NCI-H226 (cell line): ENCODE data around the gene PTPRC.
A peak's percentile ranks its signal among the peaks of the same experiment; 100 is the strongest.

ENCODE experiments used
- DNase-seq: peaks from one replicate; pipeline ENCODE4 v3.0.0-alpha.2; 2015

PTPRC gene

GRCh38 chr1:198678301-198678836 is 39.5 kb downstream of the PTPRC start:
- DNase-seq, result no peak

- no peak for DNase-seq
Measured at GRCh38 chr1:198678901-198679329, 40.1 kb downstream of the PTPRC start.

- no peak for DNase-seq
Measured at GRCh38 chr1:198679535-198680173, 40.8 kb downstream of the PTPRC start.

DNA sequence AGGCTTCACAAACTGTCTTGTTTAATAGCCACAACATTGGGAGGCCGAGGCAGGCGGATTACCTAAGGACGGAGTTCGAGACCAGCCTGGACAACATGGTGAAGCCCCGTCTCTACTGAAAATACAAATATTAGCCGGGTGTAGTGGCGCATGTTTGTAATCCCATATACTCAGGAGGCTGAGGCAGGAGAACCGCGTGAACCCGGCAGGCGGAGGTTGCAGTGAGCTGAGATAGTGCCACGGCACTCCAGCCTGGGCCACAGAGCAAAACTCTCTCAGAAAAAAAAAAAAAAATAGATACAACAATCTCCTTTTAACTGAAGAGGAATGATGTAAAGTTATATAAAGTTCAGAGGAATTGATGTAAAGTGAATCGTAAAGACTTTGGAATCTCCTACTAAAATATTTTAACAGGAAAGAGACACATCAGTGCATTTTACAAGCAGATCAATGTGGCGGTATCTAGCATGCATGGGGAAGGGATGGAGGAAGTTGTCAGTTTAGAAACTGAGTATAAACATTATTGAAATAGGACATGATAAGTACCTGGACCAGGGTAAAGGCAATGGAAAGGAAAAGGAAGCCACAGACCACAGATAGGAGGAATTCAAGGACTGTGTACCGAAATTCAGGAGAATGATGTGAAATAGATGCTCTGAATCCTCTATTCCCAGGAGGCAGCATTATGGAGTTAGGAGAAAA is 41.5 kb downstream of the PTPRC start:
- DNase-seq, result no peak

- DNase-seq, result no peak
Measured at GRCh38 chr1:198681252-198681651, 42.4 kb downstream of the PTPRC start.

GRCh38 chr1:198681831-198682759 is 43.3 kb downstream of the PTPRC start:
- DNase-seq, result peak; percentile 95

GRCh38 chr1:198682850-198683249 is 44.0 kb downstream of the PTPRC start:
- no peak for DNase-seq

GRCh38 chr1:198683449-198683848 is 44.6 kb downstream of the PTPRC start:
- DNase-seq, result no peak

- DNase-seq, result no peak
Measured at GRCh38 chr1:198686069-198686728, 47.4 kb downstream of the PTPRC start.

DNA sequence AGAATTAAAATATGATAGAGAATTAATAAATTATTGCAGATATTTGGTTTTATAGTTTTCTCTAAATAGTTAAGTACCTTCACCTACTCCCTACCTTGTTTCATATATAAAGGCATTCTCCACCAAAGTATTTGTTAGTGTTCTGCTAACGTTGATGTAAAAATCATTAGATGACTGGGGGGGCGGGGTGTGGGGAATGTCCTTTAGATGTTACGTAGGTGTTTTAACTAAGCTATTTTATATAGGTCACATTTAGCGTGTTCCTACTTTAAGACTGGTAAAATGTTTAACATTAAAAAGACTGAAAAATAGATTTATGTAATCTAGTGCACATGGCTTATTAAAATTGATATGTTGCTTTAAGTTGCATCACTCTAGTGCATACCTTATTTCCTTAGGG is 48.6 kb downstream of the PTPRC start:
- no peak for DNase-seq

GRCh38 chr1:198691063-198691462 is 52.2 kb downstream of the PTPRC start:
- DNase-seq, result no peak

GRCh38 chr1:198693321-198693720 is 54.5 kb downstream of the PTPRC start:
- no peak for DNase-seq

DNA sequence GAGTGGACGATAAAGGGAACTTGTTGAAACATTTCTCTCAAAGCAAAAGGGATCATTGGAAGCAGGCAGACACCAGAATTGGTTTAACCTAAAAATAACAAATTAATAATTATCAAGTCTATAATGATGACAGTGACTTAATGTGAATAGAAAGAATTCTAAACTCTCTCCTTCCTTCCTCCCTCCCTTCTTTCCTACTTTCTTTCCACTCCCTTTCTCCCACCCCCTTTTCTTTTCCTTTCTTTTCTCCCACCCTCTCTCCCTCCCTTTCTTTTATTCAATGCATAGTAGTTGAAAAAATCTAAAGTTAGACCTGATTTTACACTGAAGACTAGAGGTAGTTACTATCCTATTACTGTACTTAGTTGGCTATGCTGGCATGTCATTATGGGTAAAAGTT is 55.7 kb downstream of the PTPRC start:
- no peak for DNase-seq

DNA sequence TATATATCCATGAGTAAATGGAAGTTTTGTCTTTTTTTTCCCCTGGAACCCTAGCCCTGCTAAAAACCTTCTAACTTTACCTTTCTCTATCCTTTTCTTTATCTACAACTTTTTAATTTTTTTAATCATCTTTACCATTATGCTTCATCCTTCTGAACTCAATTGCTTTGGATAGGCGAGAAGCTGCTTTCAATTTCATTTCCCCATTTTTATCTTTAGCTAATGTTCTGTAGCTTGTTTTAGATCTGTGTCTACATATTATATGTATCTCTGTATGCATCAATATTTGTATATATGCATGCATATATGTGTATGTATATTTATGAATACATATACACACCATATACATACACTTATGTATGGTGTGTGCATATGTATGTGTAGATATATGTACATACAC is 57.4 kb downstream of the PTPRC start:
- no peak for DNase-seq

DNA sequence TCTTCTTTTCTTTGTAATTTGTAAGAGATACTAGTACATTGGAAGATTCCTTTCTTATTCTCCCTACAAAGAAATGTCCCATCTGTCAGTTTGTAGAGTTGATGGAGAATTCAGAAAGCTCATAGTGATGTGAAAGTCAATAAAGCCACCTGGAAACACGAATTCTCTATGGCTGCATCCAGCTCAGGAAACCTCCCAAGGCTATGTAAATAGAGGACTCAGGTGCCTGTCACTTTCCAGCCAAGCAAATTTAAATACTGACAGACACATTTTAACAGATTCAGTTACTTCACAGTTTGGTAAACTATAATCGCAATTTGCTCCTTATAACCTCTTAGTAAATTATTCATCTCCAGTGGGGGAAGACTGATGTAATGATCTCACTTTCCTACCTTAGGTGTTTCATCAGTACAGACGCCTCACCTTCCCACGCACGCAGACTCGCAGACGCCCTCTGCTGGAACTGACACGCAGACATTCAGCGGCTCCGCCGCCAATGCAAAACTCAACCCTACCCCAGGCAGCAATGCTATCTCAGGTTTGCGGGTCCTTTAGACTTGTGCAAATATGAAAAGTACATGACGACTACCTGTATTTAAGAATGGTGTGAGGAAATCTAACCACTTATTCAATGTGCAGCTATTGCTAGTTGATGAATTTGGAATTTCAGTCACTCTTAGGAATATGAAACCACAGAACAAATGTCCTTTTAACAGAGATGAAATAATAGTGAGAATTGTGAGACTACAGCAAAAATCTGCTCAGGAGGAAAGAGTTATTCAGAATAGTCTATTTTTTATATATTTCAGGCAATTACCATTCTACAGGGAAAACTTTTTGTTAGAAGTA is 60.6 kb downstream of the PTPRC start:
- DNase-seq, result no peak

GRCh38 chr1:198700016-198700392 is 61.2 kb downstream of the PTPRC start:
- DNase-seq, result no peak

DNA sequence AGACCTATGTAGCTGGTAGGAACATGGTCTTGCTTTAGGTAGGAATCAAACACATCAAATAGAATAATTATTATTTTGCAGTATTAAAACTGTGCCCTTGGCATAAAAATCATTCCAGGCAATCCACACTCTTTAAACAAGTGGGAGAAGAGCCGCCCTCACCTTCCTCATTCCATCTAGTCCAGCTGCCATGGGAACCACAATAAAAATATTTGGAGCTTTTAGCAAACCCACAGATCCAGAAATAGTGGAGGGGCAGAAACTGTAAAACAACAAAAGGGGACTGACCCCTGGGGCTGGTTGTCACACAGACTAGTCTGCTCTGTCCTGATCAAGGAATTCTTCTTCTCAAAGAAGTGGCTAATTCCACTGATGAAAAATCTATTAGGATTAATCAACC is 61.6 kb downstream of the PTPRC start:
- no peak for DNase-seq

- no peak for DNase-seq
Measured at GRCh38 chr1:198701250-198701649, 62.4 kb downstream of the PTPRC start.

- no peak for DNase-seq
Measured at GRCh38 chr1:198701766-198702539, 63.1 kb downstream of the PTPRC start.

- no peak for DNase-seq
Measured at GRCh38 chr1:198708761-198709525, 70.1 kb downstream of the PTPRC start.
